CD4-positive, alpha-beta T cell treated with Interferon alpha-2 for 1 hour (primary cell): ENCODE data around the gene TSPEAR.

Experiments used
- DNase-seq, 2 donors: peaks; one replicate each; pipeline ENCODE4 v3.0.0-alpha.2; 2020 to 2022

TSPEAR gene

DNA sequence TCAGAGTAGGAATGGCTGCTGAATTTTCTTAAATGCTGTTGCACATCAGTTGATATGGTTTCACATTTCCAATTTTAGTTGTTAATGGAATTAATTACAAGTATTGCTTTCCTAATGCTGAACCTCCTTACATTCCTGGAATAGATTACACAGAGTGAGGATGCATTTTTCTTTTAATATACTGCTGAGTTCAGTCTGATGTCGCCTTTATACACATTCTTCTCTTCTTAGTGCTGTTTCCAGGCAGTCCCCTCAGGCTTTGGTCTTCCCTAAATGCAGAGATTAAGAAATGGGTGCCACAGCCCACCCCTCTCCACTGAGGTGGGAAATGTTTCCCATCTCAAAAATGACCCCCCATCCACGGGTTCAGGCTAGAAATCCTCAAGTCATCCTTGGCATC is 6.7 kb upstream of the TSPEAR start:
- no peak for DNase-seq

DNA sequence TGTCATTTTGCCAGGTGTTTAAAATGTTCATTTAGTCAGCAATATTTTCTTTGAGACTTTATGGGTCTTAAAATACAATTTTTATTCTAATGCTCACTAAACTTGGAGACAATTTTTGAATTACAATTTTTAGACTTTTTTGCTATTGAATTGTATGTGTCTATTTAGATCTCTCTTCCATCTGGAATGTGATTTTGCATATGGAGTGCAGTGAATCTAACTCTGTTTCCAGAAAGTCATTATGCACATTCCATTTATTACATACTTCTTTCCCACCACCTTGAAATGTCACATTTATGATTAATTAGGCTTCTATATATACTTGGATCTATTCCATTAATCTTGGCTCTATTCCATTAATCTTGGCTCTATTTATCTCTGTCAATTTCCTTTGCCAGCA is 5.6 kb upstream of the TSPEAR start:
- no peak for DNase-seq

DNA sequence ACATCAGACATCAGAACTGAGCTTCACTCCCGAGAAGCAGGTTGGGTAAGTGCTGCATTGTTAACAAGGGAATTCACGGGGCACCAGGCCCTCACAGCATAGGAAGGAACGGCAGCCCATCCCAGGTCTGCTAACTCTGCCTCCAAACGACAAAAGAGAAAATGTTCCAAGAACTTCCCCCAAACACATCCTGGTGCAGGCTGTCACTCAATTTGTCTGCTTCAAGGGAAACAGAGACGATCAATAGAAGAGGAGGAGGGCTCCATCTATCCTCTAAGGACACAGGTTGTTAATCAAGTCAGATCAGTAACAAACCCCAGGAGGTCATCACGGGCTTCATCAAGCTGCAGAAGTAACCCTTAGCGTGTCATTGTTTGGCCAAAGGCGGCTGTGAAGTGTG is 3.5 kb upstream of the TSPEAR start:
- no peak for DNase-seq

DNA sequence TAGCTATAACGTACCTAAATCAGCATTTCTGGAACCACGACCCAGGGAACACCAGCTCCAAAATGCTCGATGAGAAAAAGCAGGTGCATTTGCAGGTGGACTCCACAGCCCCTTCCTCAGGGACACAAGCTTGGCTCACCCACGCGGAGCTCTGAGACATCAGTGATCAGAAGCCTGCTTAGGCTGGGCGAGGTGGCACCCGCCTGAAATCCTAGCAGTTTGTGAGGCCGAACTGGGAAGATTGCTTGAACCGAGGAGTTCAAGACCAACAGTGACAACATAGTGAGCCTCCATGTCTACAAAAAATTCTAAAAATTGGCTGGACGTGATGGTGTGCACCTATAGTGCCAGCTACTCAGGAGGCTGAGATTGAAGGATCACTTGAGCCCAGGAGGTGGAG is 2.5 kb upstream of the TSPEAR start:
- no peak for DNase-seq

DNA sequence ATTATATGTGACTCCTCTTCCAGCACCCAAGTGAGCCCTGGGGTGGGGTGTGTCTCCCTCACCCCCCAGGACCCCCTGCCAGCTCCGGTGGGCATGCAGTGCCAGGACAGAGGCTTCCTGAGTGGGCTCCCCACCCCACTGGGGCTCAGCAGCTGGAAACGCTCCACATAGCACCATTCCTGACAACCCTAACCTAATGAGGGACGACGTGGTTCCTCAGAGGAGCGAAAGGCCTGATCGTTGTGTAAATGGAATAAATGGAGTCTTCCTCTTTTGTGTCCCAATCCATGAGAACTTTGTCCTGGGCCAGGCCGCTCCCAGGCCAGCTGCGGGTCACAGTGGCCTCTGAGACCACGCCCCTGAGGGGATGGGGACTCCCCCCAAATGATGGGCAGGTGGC is 1.8 kb upstream of the TSPEAR start:
- no peak for DNase-seq

DNA sequence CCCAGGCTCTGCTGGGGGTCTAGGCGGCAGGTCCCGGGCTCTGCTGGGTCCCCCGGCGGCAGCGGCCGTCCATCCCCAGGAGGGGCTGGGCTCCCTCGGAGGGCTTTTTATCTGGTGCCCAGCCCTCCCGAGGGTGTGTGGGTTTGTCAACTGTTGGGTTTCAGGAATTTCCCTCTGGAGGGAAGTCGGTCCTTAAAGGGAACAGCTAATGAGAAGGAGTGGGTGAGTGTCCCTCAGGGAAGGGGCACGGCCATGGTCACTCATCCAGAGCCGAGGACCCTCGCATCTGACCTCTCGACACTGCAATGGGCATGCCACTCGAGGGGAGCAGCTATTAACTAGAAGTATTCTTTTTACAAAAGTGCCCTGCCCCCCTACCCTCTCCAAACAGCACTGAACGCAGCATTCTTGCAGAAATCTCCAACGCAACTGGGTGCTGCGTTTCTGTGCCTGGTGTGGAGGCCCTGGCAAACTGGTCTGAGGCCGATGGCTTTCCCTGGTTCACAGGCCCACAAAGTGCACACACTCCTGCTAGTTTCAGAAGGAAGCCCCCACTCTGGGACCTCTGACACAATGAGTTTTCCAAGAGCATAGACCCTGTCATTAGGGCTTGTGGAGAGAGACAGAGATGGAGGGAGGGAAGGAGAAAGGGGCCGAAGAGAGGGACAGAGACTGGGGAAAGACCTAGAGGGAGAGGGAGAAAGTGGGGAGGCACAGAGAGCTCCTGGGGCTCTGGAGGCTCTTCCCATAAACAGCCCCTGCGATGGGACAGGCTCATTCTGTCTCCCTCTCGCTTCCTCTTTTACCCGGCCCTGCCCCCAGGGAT is 1.0 kb upstream of the TSPEAR start:
- DNase-seq = no peak

DNA sequence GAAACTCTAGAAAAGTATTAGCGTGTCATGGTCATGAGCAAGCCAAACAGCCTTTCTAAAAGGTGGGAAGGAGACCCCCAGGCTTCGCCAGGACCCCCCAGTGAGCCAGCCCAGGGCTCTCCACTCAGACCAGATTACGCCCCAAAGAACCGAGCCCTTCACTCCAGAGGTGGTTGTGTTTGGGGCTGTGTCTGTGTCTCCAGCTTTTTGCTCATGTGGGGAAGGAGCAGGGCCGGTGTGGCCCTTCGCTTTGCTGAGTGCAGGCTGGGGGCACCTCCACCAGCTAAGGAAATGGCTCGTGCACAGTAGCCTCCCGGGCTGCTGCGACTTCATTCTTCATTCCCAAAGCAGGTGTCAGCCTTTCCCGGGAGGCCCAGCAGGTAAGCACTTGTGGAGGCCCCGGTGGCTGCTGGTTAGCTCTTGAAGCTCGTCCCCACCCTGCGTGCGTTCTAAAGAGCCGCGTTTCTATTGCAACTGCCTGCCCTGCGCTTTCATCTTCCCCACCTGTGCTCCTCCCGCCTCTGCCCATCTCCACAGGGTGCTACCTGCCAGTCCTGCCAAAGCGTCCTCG is 531 bp downstream of the TSPEAR start:
- no peak for DNase-seq

DNA sequence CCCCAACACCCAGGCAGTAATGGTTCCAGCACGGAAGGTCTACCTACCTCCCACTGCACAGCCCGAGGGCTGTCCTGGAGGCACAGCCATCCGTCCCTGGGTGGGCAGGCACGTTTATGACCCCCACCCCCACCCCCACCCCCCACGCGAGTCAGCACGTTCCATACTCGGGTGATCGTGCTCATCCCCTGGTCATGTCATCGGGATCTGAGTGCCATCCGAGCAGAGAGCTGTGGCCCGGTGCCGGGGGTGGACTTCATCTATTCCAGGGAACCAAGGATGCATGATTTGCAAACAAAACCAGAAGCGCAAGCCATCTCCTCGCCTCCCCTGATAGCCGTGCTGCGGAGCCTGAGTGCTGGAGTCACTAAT is 1.1 kb downstream of the TSPEAR start:
- no peak for DNase-seq

DNA sequence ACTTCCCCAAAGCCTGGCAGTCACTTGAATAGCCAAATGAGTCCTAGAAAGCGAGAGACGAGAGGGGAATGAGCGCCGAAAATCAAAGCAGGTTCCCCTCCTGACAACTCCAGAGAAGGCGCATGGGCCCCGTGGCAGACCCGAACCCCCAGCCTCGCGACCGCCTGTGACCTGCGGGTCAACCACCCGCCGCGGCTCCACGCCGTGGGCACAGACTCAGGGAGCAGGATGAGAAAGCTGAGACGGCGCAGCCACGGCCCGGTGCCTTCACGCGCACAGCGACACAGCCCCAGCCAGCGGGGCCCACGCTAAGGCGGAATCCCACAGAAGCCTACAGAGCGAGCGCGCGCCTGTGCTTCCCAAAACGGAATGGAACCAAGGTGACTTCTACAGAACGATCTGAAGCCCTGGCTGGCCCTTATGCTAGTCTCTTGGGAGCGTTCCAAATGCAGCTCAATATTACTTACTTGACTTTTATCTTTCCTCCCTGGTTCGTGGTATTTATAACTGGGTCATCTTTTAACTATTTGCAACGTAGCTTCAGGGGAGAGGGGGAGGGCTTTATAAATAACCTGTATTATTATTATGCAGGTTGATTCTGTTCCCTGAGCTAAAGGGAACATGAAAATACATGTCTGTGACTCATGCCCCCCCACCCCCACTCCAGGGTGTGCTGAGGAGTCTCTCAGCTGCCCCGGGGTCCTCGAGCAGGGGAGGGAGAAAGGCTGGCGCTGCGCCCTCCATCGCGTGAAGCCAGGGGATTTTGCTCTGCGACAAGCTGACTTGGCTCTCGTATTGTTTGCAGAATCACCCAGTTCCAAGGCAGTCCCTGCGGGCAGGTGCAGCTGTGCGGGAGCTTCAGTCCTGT is 1.7 kb downstream of the TSPEAR start:
- peak in 1 of 2 donors; percentile 23 for DNase-seq

DNA sequence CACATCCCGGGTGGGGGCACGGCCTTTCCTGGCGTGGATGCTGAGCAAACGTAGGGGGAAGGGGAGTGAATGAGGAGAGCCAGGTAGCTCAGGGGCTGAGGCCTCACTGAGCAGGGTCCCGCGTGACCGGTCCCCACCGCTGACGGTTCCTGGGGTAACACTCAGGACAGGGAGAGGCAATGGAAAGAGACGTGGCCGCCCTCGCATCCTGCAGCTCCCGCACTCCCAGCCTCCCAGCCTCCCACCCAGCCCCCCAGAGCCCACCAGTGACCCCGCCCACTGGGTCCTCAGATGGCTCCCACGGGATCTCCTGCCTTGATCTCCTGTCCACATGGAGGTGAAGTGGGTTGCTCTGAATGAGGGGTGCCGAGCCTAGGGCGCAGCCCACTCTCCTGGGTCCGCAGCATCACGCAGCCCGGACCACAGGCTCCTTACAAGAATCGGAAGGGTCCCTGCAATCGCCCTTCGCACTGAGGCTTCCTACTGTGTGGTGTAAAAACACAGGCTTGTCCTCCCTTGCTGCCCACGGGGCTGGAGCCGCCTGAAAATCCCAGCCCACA is 2.4 kb downstream of the TSPEAR start:
- DNase-seq = no peak

DNA sequence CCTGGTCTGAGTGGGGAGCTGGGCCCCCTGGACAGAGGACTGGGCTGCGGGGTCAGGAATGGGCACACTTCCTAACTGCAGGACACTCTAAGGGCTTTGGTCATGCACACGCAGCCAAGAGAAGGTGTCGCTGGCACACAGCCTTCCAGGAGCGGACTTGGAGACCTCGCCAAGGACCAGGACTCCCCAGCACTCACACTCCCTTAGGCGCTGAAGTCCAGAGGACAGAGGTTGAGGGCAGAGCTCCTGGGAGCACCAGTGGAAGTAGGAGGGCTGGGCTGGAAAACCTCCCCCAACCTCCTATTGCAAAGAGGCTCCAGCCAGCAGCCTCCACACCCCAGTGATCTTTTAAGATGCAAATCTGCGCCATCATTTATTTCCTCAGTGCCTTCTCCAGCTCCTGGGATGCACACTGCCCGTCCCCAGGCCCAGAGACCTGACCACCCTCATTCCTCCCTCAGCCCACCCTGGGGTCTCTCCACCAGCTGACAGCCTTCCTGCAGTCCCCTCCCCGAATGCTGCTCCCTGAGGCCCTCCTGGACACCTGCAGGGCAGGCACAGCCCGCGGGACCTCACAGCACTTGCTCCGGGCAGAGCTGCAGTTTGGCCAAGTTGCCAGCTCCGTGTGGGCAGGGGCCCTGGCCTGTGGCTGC is 3.0 kb downstream of the TSPEAR start:
- no peak for DNase-seq

DNA sequence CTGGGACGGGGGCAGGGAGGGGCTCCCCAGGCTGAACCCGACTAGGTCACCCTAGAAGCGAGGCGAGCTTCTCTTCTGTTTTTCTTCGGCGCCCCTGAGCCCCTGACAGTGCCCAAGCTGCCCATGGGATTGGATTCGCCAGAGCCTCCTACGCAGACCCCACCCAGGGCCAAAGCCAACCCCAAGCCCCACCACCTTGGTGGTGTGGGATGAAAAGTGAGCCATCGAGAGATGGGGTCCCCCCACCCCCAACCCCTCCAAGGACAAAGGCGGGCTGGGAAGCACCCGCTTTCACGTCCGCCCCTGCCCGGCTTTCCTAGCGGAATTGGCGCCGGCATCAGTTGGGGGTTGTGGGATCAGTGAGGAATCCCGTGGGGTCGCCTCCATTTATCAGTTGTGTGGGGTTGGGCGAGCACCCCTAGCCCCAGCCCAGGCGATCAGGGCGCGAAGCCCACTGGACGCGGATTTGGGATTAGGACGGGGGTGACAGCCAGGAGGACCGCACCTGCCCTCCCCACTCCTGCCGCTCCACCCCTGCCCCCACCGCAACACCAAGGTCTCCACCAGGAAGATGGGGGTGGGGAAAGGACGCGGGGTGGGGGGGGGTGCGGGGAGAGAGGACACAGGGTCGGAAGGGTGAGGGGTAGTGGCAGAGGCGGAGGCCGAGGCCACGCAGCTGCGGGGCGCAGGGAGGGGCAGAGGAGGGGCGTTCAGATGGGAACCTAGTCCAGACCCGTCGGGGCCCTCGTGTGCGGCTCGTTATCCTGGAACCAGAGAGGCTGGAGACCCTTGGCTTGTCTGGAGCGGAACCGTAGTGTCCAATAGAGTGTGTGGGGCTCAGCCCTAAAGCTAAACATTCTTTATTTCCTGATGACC is 4.4 kb downstream of the TSPEAR start:
- no peak for DNase-seq

DNA sequence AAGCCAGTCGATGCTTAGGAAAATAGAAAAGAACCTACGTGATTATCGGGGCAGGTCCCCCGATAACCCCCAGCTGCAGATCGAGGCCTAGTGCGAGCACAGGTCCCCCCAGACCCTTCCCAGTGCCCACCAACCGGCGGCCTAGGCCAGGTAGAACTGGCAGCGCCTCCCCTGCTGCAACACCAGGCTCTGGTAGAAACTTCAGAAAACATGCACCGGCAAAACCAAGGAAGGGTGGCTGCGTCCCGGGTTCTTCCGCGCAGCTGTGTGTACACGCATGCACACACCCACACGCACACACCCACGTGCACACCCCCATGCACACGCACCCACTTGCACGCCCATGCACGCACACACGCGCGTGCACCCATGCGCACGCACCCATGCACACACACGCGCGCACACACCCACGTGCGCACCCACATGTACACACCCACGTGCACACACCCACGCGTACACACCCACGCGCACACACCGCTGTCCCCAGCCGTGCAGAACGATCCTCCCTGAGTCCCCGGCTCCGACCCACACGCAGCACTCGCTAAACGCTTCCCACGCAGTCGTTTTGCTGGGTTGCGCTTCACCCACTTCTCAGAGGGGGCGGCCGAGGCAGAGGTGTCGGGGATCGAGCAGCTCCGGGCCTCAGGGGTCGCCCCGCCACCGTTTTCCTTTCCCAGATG is 5.2 kb downstream of the TSPEAR start:
- DNase-seq = no peak

DNA sequence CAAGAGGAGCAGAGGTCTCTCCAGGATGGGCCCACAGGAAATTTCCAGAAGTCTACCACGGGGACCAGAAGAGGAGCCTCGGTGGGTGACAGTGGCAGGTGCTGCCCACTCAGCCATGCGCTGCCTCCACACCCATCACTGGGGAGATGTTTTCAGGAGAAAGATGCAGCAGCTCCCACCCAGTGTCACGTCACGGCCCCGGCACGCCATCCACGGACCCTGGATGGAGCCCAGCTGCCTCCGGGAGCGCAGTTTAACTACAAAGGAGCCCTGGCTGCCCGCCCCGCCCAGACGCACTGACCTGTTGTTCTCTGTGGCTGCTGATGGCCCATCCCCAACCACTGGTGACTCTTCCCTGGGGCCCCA is 6.8 kb downstream of the TSPEAR start:
- DNase-seq = no peak

DNA sequence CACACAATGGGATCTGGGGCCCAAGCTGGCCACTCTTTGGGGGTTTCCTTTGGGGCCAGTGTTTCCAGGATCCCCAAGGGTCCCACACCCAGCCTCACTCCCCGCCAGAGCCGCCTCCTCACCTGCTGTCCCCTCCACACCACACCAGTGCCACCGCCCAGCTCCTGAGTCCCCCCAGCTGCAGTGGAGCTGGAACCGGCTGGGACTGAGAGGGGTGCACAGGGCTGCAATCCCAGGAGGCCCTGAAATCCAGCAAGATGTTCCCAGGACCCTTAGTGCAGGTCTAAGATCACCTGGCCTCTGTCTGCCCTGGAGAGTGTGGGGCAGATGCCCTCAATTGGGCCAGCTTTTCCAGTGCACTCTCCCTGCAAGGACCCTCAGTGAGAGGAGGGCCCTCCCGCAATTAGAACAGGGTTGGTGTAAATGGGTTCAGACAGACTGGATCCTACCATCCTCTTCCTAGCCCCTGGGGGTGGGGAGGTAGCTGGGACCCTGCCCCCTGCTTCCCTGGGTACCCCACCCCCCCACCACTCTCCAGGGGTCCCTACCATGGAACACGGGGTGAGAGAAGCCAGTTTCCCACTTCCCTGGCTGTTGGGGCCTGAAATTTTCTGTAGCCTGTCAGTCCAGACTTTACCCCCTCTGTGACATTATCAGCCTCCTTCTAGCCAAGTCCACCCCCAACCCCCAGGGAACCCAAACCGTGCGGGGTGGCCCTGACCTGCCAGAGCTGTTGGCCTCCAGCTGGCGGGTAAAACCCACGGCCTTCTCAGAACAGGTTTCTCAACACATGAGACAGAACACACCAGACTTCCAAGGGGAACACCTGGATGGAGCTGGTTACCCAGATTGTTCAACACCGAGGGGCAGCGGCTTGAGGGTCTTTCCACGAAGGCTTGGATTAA is 7.4 kb downstream of the TSPEAR start:
- no peak for DNase-seq

DNA sequence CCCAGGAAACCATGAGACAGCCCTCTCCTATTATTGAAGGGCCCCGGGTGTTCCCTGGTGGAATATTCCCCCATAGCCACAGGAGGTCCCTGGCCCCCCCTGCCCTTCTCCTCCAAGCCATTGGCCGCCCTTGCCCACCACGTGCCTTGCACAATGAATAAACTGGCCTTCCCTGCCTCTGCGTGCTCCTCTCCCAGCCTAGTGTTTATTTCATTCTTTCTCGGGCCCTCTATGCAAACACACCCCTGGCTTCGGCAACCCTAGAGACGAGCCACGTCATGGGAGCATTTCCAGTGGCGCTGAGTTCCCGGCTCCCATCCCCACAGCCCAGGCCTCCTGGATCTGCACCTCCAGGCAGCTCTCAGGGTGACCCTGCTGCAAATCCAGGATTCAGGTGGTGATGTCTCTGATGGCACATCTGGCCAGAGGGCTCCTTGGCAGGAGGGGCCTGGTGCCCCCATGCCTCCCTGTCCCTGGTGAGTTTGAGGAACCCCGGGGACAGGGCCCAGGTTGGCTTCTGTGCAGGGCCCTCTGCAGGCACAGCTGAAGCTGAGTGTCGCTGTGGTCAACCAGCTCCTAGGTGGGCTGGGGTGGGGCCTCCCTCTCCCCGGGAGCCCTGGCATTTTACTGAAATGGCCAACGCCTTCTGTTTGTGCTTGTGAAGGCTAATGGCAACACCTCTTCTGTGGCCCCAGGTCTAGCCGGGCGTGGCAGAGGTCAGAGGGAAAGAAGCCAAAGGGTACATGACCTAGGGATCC is 8.2 kb downstream of the TSPEAR start:
- DNase-seq = no peak

DNA sequence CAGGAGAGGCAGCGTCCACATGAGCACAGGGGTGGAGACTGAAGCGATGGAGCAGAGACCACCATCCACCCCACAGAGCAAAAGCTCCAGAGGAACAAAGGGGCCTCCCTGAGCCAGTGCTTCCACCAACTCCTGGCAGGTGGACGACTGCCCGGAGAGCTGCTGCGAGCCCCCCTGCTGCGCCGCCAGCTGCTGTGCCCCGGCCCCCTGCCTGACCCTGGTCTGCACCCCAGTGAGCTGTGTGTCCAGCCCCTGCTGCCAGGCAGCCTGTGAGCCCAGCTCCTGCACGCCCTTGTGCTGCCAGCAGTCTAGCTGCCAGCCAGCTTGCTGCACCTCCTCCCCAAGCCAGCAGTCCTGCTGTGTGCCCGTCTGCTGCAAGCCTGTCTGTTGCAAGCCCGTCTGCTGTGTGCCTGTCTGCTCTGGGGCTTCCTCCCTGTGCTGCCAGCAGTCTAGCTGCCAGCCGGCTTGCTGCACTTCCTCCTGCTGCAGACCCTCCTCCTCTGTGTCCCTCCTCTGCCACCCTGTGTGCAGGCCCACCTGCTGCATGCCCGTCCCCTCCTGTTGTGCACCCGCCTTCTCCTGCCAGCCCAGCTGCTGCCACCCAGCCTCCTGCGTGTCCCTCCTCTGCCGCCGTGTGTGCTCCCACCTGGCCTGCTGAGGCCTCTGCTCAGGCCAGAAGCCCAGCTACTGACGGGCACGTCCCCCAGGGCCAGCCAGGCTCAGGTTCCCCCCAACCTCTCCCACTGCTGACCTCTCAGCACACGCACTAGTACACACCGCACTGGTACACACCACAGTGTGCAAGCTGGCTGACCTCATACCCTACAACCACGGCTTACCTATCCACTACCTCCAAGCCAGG is 9.0 kb downstream of the TSPEAR start:
- DNase-seq = no peak

DNA sequence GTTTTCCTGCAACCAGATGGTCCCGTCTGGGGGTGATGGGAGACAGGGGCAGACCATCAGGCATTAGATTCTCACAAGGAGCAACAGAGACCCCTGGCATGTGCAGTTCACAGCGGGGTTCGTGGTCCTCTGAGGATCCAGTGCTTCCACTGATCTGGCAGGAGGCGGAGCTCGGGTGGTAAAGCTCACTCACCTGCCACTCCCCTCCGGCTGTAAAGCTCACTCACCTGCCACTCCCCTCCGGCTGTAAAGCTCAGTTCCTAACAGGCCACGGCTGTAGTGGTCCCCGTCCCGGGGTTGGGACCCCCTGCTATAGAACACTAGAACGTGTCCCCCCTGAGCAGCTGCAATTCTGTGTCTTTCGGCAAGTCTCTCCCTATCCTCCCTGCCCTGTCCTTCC is 9.8 kb downstream of the TSPEAR start:
- no peak for DNase-seq

DNA sequence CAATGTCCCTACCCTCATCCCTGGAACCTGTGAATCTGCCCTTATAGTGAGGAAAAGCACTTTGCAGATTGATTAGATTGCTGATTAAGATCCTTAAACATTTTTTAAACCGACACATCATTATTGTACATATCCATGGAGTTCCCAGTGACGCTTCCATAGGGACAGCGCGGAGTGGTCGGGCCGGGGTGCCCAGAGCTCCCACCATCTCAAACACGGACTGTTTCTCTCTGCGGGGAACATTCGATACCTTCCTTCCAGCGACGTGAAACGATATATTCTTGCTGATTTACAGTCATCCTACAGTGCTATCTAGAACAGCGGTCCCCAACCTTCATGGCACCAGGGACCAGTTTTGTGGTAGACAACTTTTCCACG is 10.4 kb downstream of the TSPEAR start:
- no peak for DNase-seq
